NCI-H460 (cell line): Measurements from ENCODE around the gene ATXN10. TPM values are rescaled to one million over a fixed set of nuclear protein-coding genes. Genes with fewer than 3 reads are reported as not detected.
"Not testable (repeated sequence)": the region's sequence is repeated elsewhere in the genome, so short reads cannot be mapped to it uniquely, and the experiment has no call there.

Experiments used
- DNase-seq: peaks from one replicate; pipeline ENCODE4 v3.0.0-alpha.2; 2016; ENCODE audit warnings: low read depth; ENCODE audit errors: extremely low read depth
- polyA plus RNA-seq: library from polyadenylated mRNA; depleted of rRNA; stranded (reverse); fragments of >200 nt; gene quantifications from 2 replicates; pipeline ENCODE4 v1.2.3, GENCODE V29; 2014; cell fraction: nucleus; rRNA removed
- total RNA-seq: library from RNA; depleted of rRNA; stranded (reverse); fragments of >200 nt; shearing (Covaris generic); gene quantifications from 2 replicates; pipeline ENCODE4 v1.2.3, GENCODE V29; 2014; rRNA removed

ATXN10 gene
- total RNA-seq: 42.1 and 58.6 TPM in 2 replicates
- polyA plus RNA-seq: 27.6 and 33.7 TPM in 2 replicates

GRCh38 chr22:45671783-45672563 is at the start of gene ATXN10:
ATXN10 (plus strand) TSS chr22:45671834; CDS start chr22:45672064, 230 bp downstream.
- peak; percentile 35 for DNase-seq

GRCh38 chr22:45621836-45622600 is 49.6 kb upstream of the ATXN10 start:
- DNase-seq: no peak

GRCh38 chr22:45623464-45624145 is 48.0 kb upstream of the ATXN10 start:
- DNase-seq: not testable (repeated sequence)

GRCh38 chr22:45626198-45626651 is 45.4 kb upstream of the ATXN10 start:
- DNase-seq: no peak

GRCh38 chr22:45627489-45628233 is 44.0 kb upstream of the ATXN10 start:
- DNase-seq: no peak

GRCh38 chr22:45628515-45628914 is 43.1 kb upstream of the ATXN10 start:
- no peak for DNase-seq

- DNase-seq: no peak
Measured at GRCh38 chr22:45629469-45630089, 42.1 kb upstream of the ATXN10 start.

- no peak for DNase-seq
Measured at GRCh38 chr22:45630436-45630835, 41.2 kb upstream of the ATXN10 start.

GRCh38 chr22:45631140-45631840 is 40.3 kb upstream of the ATXN10 start:
- DNase-seq: no peak

GRCh38 chr22:45631841-45632238 is 39.8 kb upstream of the ATXN10 start:
- no peak for DNase-seq

GRCh38 chr22:45632791-45633515 is 38.7 kb upstream of the ATXN10 start:
- no peak for DNase-seq

GRCh38 chr22:45636683-45637082 is 35.0 kb upstream of the ATXN10 start:
- no peak for DNase-seq

- no peak for DNase-seq
Measured at GRCh38 chr22:45638197-45638596, 33.4 kb upstream of the ATXN10 start.

- peak; percentile 56 for DNase-seq
Measured at GRCh38 chr22:45638834-45639746, 32.5 kb upstream of the ATXN10 start.

- no peak for DNase-seq
Measured at GRCh38 chr22:45639747-45640102, 31.9 kb upstream of the ATXN10 start.

GRCh38 chr22:45640291-45640940 is 31.2 kb upstream of the ATXN10 start:
- DNase-seq: no peak

GRCh38 chr22:45640941-45641621 is 30.6 kb upstream of the ATXN10 start:
- DNase-seq: no peak
